Endodermal cell (in vitro differentiated cells): ENCODE results near the gene CCNG1. TPM values are rescaled to one million over a fixed set of nuclear protein-coding genes. Genes with fewer than 3 reads are reported as not detected.

Experiments used
- DNase-seq: peaks from one replicate; pipeline ENCODE4 v3.0.0-alpha.2; 2017
- H3K27ac ChIP-seq: 2 replicates; pipeline ENCODE4 v1.5.1; 2013; ENCODE audit warnings: mild to moderate bottlenecking, low read depth, low read length, moderate library complexity
- H3K27me3 ChIP-seq: 2 replicates; pipeline ENCODE4 v1.6.1; 2013; ENCODE audit warnings: mild to moderate bottlenecking, low read length, moderate library complexity; ENCODE audit not compliant: insufficient read depth, control insufficient read depth, poor library complexity, severe bottlenecking
- H3K36me3 ChIP-seq: 2 replicates; pipeline ENCODE4 v1.7.0; 2013; ENCODE audit warnings: mild to moderate bottlenecking, low read length, moderate library complexity; ENCODE audit not compliant: control insufficient read depth, insufficient read depth
- H3K4me1 ChIP-seq: one replicate; pipeline ENCODE4 v1.7.0; 2013; ENCODE audit warnings: low read length; ENCODE audit not compliant: control insufficient read depth, insufficient read depth
- H3K4me3 ChIP-seq: 2 replicates; pipeline ENCODE4 v1.5.1; 2013; ENCODE audit warnings: mild to moderate bottlenecking, low read length, moderate library complexity
- H3K9ac ChIP-seq: 2 replicates; pipeline ENCODE4 v1.6.1; 2013; ENCODE audit warnings: mild to moderate bottlenecking, low read length, moderate library complexity; ENCODE audit not compliant: poor library complexity, severe bottlenecking; ENCODE audit errors: extremely low read depth
- H3K9me3 ChIP-seq: 2 replicates; pipeline ENCODE4 v1.6.1; 2013; ENCODE audit warnings: mild to moderate bottlenecking, low read length, moderate library complexity; ENCODE audit not compliant: control insufficient read depth
- H3K27ac Mint-ChIP-seq: 2 replicates; pipeline ENCODE4 v1.8.0; 2020; ENCODE audit warnings: mixed read lengths
- H3K27me3 Mint-ChIP-seq: 2 replicates; pipeline ENCODE4 v1.8.0; 2021; ENCODE audit warnings: mild to moderate bottlenecking, mixed read lengths; ENCODE audit not compliant: insufficient read depth
- H3K36me3 Mint-ChIP-seq: 2 replicates; pipeline ENCODE4 v1.8.0; 2020; ENCODE audit warnings: low read depth, mixed read lengths
- H3K4me1 Mint-ChIP-seq: 2 replicates; pipeline ENCODE4 v1.8.0; 2020; ENCODE audit warnings: mixed read lengths
- H3K4me3 Mint-ChIP-seq: 2 replicates; pipeline ENCODE4 v1.8.0; 2020; ENCODE audit warnings: mild to moderate bottlenecking, moderate library complexity, mixed read lengths
- H3K9me3 Mint-ChIP-seq: 2 replicates; pipeline ENCODE4 v1.8.0; 2020; ENCODE audit warnings: mild to moderate bottlenecking, mixed read lengths
- CTCF ChIP-seq: fragments of 200-600 bp; sonication (generic); conservative IDR thresholded peaks from 2 replicates; pipeline ENCODE4 v1.5.0; 2021; ENCODE audit warnings: antibody characterized with exemption, mild to moderate bottlenecking
- WGBS, 2 experiments: methylation state at CpG; one replicate each; pipeline versions ENCODE4 v1.1.5 to v1.1.7; 2013; ENCODE audit warnings: missing lambda C conversion rate in 2 of 2, mixed read lengths in 1 of 2; ENCODE audit not compliant: insufficient coverage in 1 of 2, insufficient read length in 1 of 2; 5-methylcytosine and 5-hydroxymethylcytosine counted together
- total RNA-seq, 2 donors: library from RNA; stranded (reverse); fragmentation: NEBNext Ultra II Directional in 1 of 2; extraction: Animal tissue kit (Norgen Biotek cat#: 25700) in 1 of 2; gene quantifications; 2 replicates in 1 of 2; 3 replicates in 1 of 2; pipeline ENCODE4 v1.2.1, GENCODE V29; 2021

The CCNG1 gene
- total RNA-seq, 2 donors from 2014 or later = 542 to 622 TPM

- 98% methylated on average over 5 of the region's 6 CpGs; no CpG with 5 or more reads in 1 of the 2 experiments for WGBS, 2 experiments
- peaks cover 87% of the 10 kb centered on the region for H3K36me3 Mint-ChIP-seq
- H3K9ac ChIP-seq = no peak overlapping the region
- peaks cover 9% of the 10 kb centered on the region for H3K4me1 Mint-ChIP-seq
- H3K27ac Mint-ChIP-seq = no peak overlapping the region
- H3K9me3 ChIP-seq = no peaks in the 10 kb centered on the region
- no peaks in the 10 kb centered on the region for H3K9me3 Mint-ChIP-seq
- no peak overlapping the region for H3K4me3 ChIP-seq
- H3K27me3 Mint-ChIP-seq = no peaks in the 10 kb centered on the region
- no peak overlapping the region for H3K4me3 Mint-ChIP-seq
- H3K4me1 ChIP-seq = peaks cover 2% of the 10 kb centered on the region
- no peak overlapping the region for H3K27ac ChIP-seq
- no peaks in the 10 kb centered on the region for H3K27me3 ChIP-seq
- peaks cover 88% of the 10 kb centered on the region for H3K36me3 ChIP-seq
- no peak for TF ChIP-seq CTCF
- DNase-seq = no peak
Observed at GRCh38 chr5:163445345-163445744, 8.0 kb downstream of the CCNG1 start.

GRCh38 chr5:163447191-163447590, 9.8 kb downstream of the CCNG1 start:
- H3K9me3 Mint-ChIP-seq = no peaks in the 10 kb centered on the region
- peaks cover 79% of the 10 kb centered on the region for H3K36me3 Mint-ChIP-seq
- TF ChIP-seq CTCF = no peak
- Histone ChIP-seq H3K9ac (no peak overlapping the region), H3K27ac (no peak overlapping the region), H3K36me3 (peaks cover 82% of the 10 kb centered on the region), H3K4me3 (no peak overlapping the region), H3K9me3 (no peaks in the 10 kb centered on the region), H3K4me1 (no peaks in the 10 kb centered on the region), H3K27me3 (no peaks in the 10 kb centered on the region)
- H3K27me3 Mint-ChIP-seq = no peaks in the 10 kb centered on the region
- H3K4me1 Mint-ChIP-seq = no peaks in the 10 kb centered on the region
- peak overlapping the region; percentile 68 for H3K27ac Mint-ChIP-seq
- no peak overlapping the region for H3K4me3 Mint-ChIP-seq
- DNase-seq = no peak

GRCh38 chr5:163447875-163448274, 10.5 kb downstream of the CCNG1 start:
- H3K9ac ChIP-seq = no peak overlapping the region
- H3K4me3 Mint-ChIP-seq = no peak overlapping the region
- H3K36me3 ChIP-seq = peaks cover 80% of the 10 kb centered on the region
- peaks cover 3% of the 10 kb centered on the region for H3K4me1 Mint-ChIP-seq
- H3K36me3 Mint-ChIP-seq = peaks cover 76% of the 10 kb centered on the region
- H3K27me3 ChIP-seq = no peaks in the 10 kb centered on the region
- no peaks in the 10 kb centered on the region for H3K9me3 Mint-ChIP-seq
- WGBS, 2 experiments = 85 to 100% methylated on average over 1 to 3 of the region's 3 CpGs
- H3K4me3 ChIP-seq = no peak overlapping the region
- no peak overlapping the region for H3K27ac Mint-ChIP-seq
- H3K9me3 ChIP-seq = no peaks in the 10 kb centered on the region
- no peak for TF ChIP-seq CTCF
- H3K27me3 Mint-ChIP-seq = no peaks in the 10 kb centered on the region
- DNase-seq = no peak
- H3K27ac ChIP-seq = no peak overlapping the region
- H3K4me1 ChIP-seq = no peaks in the 10 kb centered on the region
